ENCODE measurements around the gene HOXB3. TPM values are rescaled to one million over a fixed set of nuclear protein-coding genes. Genes with fewer than 3 reads are reported as not detected.

The HOXB3 gene
- total and polyA plus RNA-seq, 8 donors: 1.1 to 5.6 (median 2.0) TPM

DNA sequence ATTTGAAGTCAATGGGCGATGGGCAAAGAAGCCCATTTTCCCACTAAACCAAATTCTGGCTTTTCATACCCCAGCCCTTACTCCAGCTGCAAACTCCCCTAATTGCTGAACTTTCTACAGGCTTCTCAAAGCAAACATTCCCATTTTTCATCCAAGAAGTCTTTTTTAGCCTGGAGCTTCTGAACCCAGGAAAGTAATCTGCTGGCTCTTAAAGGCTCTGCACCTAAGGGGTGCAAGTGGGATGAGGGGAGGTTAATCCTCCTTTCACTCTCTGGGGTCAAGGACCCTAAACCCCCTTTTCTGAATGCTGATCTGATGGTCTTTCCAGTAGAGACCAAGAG lies 18.4 kb upstream of the HOXB3 start:
- ATAC-seq (no peak), FAIRE-seq (no peak), DNase-seq (no peak)
- WGBS, 2 donors: 92 to 96% methylated on average over 1 of the region's 1 CpG
- Histone ChIP-seq H3K27me3 (peaks cover 0 to 82% (median 18%) of the 10 kb centered on the region in 4 donors), H3K4me3 (no peak overlapping the region), H3K36me3 (no peaks in the 10 kb centered on the region), H3K4me1 (peaks cover 0 to 5% (median 0%) of the 10 kb centered on the region in 3 donors), H3K27ac (no peak overlapping the region), H3K9me3 (no peaks in the 10 kb centered on the region)
- intact Hi-C loops (cut with DNase I): no loop called here
- TF ChIP-seq, protein P1, sequence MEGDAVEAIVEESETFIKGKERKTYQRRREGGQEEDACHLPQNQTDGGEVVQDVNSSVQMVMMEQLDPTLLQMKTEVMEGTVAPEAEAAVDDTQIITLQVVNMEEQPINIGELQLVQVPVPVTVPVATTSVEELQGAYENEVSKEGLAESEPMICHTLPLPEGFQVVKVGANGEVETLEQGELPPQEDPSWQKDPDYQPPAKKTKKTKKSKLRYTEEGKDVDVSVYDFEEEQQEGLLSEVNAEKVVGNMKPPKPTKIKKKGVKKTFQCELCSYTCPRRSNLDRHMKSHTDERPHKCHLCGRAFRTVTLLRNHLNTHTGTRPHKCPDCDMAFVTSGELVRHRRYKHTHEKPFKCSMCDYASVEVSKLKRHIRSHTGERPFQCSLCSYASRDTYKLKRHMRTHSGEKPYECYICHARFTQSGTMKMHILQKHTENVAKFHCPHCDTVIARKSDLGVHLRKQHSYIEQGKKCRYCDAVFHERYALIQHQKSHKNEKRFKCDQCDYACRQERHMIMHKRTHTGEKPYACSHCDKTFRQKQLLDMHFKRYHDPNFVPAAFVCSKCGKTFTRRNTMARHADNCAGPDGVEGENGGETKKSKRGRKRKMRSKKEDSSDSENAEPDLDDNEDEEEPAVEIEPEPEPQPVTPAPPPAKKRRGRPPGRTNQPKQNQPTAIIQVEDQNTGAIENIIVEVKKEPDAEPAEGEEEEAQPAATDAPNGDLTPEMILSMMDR (IDR thresholded peaks at IDR 0.05): no peak

DNA sequence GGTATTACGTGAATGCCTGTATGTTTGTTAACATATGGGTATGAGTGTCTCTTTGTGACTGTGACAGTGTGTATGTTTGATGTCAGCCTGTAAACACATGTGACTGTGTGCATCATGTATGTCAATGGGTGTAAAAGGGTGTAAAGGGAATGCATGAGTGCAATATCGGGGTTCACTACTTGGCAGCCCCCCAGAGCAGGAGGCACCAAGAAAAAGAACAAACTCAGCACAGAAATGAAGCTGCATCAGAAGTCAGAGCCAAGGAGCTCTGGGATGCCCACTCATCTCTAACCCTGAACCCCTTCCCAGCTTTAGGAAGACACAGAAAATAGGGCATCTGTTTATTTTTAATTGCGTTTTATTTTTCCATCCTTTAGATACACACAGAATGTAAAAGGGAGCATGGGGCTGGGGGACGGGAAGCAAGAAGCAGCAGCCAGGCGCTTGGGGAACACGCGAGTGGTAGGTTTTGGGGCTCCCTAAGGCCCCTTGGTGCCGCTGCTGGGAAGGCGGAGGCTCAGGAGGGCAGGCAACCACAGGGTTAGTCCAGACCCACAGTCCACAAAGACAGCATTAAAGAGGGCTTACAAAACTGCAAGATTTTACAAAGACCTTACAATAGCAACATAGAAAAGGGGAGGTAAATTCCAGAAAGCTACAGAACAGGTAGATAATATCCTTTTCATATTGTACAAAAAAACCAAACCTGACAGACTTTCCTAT lies 17.0 kb upstream of the HOXB3 start:
- ATAC-seq: no peak
- Histone ChIP-seq H3K4me3 (no peak overlapping the region), H3K27ac (no peak overlapping the region), H3K9me3 (no peaks in the 10 kb centered on the region), H3K36me3 (no peaks in the 10 kb centered on the region), H3K27me3 (peaks cover 0 to 90% (median 20%) of the 10 kb centered on the region in 4 donors), H3K4me1 (peaks cover 0 to 5% (median 0%) of the 10 kb centered on the region in 3 donors)
- intact Hi-C loops (cut with DNase I): no loop called here
- WGBS, 2 donors: 35 to 36% methylated on average over 9 of the region's 9 CpGs
- no peak for DNase-seq
- FAIRE-seq: no peak
- TF ChIP-seq, protein P1 (IDR thresholded peaks at IDR 0.05): no peak

DNA sequence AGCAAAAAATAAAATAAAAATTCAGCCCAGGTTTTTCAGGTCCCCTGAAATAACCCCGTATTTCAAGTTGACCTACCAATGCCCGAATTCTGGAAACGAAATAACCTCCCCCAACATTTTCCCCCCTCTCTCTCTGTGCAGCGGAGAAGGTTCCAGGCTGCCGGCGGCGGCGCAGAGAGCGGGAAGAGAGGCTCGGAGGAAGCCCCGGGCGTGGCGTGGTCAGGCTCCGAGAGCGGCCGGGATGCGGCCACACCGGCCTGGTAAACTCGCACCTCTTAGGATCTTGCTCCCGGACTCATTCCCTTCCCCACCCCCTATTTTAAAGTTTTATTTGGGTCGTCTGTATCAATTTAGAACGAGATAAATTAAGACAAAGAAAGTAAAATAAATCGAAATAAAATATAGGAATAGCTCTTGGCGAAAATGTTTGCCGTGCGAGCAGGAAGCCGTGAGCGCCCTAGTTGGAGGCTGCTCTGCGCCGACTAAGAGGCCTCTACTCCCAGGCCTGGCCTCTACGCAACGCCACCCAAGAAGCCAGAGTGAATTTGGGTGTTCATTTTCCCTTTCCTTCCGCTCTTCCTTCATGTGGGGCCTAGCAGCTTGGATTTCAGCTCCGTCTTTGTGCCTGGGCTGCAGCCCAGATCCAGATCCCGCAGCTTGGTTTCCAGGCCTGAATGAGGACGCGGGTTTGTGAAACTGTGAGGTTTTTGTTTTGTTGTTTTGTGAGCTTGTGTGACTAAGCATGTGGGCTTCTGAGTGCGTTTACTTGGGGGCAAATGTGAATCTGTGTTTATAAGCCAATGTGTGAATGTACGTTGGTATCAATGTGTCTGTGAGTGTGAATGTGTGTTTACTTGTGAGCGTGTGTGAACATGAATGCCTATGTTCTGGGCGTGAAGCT lies 16.2 kb upstream of the HOXB3 start:
- Histone ChIP-seq H3K4me1 (peaks cover 0 to 11% (median 0%) of the 10 kb centered on the region in 3 donors), H3K9me3 (no peaks in the 10 kb centered on the region), H3K4me3 (no peak overlapping the region), H3K27me3 (peaks cover 0 to 91% (median 19%) of the 10 kb centered on the region in 4 donors), H3K36me3 (no peaks in the 10 kb centered on the region), H3K27ac (no peak overlapping the region)
- WGBS, 2 donors: 26 to 30% methylated on average over 41 of the region's 41 CpGs
- DNase-seq (no peak), ATAC-seq (no peak), FAIRE-seq (no peak)
- TF ChIP-seq, protein P1 (IDR thresholded peaks at IDR 0.05): no peak
- intact Hi-C loops (cut with DNase I): no loop called here

DNA sequence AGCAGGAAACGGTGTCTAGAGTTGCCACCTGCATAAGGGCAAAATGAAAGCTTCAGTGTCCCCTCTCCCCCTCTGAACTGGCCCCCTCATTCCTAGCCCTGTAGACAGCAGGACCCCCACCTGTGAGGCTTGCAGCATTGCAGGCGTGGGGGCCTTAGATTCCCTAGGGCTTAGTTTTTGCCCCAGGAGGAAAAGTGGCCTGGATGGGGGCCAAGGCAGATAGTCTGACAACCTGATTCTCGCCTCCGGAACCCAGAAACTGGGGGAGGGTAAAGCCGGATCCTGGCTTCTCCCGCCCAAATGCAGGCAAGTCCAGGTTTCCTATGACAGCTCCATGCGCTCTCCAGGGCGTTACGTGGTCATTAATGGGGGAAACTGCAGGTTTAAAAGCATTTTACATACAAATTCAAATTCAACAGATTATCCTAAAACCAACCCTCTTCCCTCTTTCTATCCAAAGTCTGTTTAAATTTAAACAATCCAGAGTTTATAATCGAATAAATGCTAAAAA lies 15.4 kb upstream of the HOXB3 start:
- Histone ChIP-seq H3K27me3 (peaks cover 0 to 89% (median 19%) of the 10 kb centered on the region in 4 donors), H3K27ac (no peak overlapping the region), H3K4me1 (peaks cover 0 to 10% (median 0%) of the 10 kb centered on the region in 3 donors), H3K4me3 (no peak overlapping the region), H3K36me3 (no peaks in the 10 kb centered on the region), H3K9me3 (no peaks in the 10 kb centered on the region)
- no peak for DNase-seq
- TF ChIP-seq, protein P1 (IDR thresholded peaks at IDR 0.05): no peak
- intact Hi-C loops (cut with DNase I): no loop called here
- no peak for FAIRE-seq
- WGBS, 2 donors: 22 to 25% methylated on average over 10 of the region's 10 CpGs
- no peak for ATAC-seq

Data from pancreas (tissue), 10 donors.